Measurements from ENCODE around the gene TCERG1L. TPM values are rescaled to one million over a fixed set of nuclear protein-coding genes. Genes with fewer than 3 reads are reported as not detected.

TCERG1L gene
- total and polyA plus RNA-seq, 2 donors, result 0.11 to 0.32 TPM

GRCh38 chr10:131059881-131060280 is 251.6 kb downstream of the TCERG1L start:
- no peak overlapping the region for H3K27ac ChIP-seq (ENCODE audit: low read depth)
- 96% methylated on average over 6 of the region's 6 CpGs for WGBS
- DNase-seq (ENCODE audit: extremely low spot score), result no peak
- no peaks in the 10 kb centered on the region for H3K4me1 ChIP-seq (ENCODE audit: insufficient read depth)
- H3K36me3 ChIP-seq (ENCODE audit: insufficient read depth), result no peaks in the 10 kb centered on the region
- H3K4me3 ChIP-seq (ENCODE audit: low read depth, low read length), result no peak overlapping the region

- Histone ChIP-seq H3K36me3 (ENCODE audit: insufficient read depth) (no peaks in the 10 kb centered on the region), H3K4me1 (ENCODE audit: insufficient read depth) (no peaks in the 10 kb centered on the region), H3K27ac (ENCODE audit: low read depth) (no peak overlapping the region), H3K4me3 (ENCODE audit: low read depth, low read length) (no peak overlapping the region)
- WGBS, result 93% methylated on average over 3 of the region's 3 CpGs
- no peak for DNase-seq (ENCODE audit: extremely low spot score)
Observed at GRCh38 chr10:131058799-131059198, 252.7 kb downstream of the TCERG1L start.

DNA sequence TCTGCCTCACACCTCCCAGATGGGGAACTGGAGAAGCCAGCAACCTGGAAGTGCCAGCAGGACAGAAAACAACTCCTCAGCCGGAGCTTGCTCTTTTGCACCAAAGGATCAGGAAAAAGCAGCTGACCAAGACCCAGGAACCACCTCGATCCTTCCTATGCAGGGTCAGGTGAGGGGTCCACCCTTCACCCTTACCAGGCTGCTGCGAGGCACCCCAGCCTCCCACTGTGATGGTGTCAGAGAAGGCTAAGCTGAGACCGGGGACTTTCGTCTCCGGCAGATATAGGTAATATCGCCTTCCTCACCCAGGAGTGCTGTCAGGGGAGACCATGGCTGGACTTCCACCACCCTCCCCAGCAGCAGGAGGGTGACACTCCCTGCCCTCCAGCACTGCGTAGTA is 254.7 kb downstream of the TCERG1L start:
- no peaks in the 10 kb centered on the region for H3K4me1 ChIP-seq (ENCODE audit: insufficient read depth)
- H3K36me3 ChIP-seq (ENCODE audit: insufficient read depth), result no peaks in the 10 kb centered on the region
- no peak for DNase-seq (ENCODE audit: extremely low spot score)
- H3K4me3 ChIP-seq (ENCODE audit: low read depth, low read length), result no peak overlapping the region
- 89% methylated on average over 8 of the region's 8 CpGs for WGBS
- no peak overlapping the region for H3K27ac ChIP-seq (ENCODE audit: low read depth)

- 83% methylated on average over 12 of the region's 12 CpGs for WGBS
Observed at GRCh38 chr10:131056091-131056579, 255.4 kb downstream of the TCERG1L start.

DNA sequence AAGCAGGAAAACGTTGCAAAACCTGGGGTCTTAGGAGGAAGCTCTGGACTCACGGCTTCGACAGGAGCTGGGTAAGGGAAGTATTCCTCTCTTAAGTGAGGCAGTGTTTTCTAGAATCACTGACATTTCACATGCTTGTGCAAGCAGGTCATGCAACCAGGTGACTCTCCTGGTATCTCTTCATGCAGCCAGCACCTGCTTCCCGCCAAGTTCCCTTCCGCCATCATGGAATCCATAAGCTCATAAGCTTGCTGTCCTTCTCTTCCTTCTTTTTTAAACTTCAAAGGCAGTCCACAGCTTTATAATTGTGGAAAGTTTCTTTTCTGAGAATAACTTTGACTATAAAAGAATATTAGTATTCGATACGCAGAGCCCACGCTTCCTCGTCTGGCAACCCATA is 256.1 kb downstream of the TCERG1L start:
- H3K4me3 ChIP-seq (ENCODE audit: low read depth, low read length), result no peak overlapping the region
- WGBS, result 85% methylated on average over 9 of the region's 9 CpGs
- DNase-seq (ENCODE audit: extremely low spot score), result no peak
- H3K4me1 ChIP-seq (ENCODE audit: insufficient read depth), result no peaks in the 10 kb centered on the region
- H3K36me3 ChIP-seq (ENCODE audit: insufficient read depth), result no peaks in the 10 kb centered on the region
- H3K27ac ChIP-seq (ENCODE audit: low read depth), result no peak overlapping the region

More at GRCh38 chr10:131056091-131056579, 255.4 kb downstream of the TCERG1L start:
- H3K4me3 ChIP-seq (ENCODE audit: low read depth, low read length), result no peak overlapping the region
- no peaks in the 10 kb centered on the region for H3K4me1 ChIP-seq (ENCODE audit: insufficient read depth)
- no peak for DNase-seq (ENCODE audit: extremely low spot score)
- no peak overlapping the region for H3K27ac ChIP-seq (ENCODE audit: low read depth)
- no peaks in the 10 kb centered on the region for H3K36me3 ChIP-seq (ENCODE audit: insufficient read depth)

GRCh38 chr10:131053192-131053591 is 258.3 kb downstream of the TCERG1L start:
- 66% methylated on average over 2 of the region's 2 CpGs for WGBS
- DNase-seq (ENCODE audit: extremely low spot score), result no peak

GRCh38 chr10:131050162-131050766 is 261.3 kb downstream of the TCERG1L start:
- H3K36me3 ChIP-seq (ENCODE audit: insufficient read depth), result no peaks in the 10 kb centered on the region
- H3K4me1 ChIP-seq (ENCODE audit: insufficient read depth), result no peaks in the 10 kb centered on the region
- 80% methylated on average over 10 of the region's 10 CpGs for WGBS
- no peak for DNase-seq (ENCODE audit: extremely low spot score)
- no peak overlapping the region for H3K27ac ChIP-seq (ENCODE audit: low read depth)
- H3K4me3 ChIP-seq (ENCODE audit: low read depth, low read length), result no peak overlapping the region

More at GRCh38 chr10:131053192-131053591, 258.3 kb downstream of the TCERG1L start:
- no peak overlapping the region for H3K27ac ChIP-seq (ENCODE audit: low read depth)
- no peaks in the 10 kb centered on the region for H3K36me3 ChIP-seq (ENCODE audit: insufficient read depth)
- H3K4me1 ChIP-seq (ENCODE audit: insufficient read depth), result no peaks in the 10 kb centered on the region
- H3K4me3 ChIP-seq (ENCODE audit: low read depth, low read length), result no peak overlapping the region

DNA sequence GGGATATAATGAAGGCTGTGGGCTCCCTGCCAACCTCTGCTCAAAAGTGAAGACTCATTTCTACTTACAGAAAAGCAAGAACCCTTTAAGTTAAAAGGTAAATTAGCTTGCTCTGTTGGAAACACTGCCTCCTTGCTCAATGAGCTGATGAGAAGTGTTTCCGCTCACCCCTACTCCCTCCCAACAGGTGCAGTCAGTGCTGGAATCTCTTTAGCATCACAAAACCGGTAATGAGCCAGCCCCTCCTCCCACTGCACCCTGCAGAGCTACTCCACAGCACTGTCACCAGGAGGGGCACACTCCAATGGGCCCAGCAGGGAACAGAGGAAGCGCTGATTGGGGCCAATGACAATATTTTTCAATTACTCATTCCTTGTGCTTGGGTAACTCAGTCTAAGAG is 262.5 kb downstream of the TCERG1L start:
- H3K4me3 ChIP-seq (ENCODE audit: low read depth, low read length), result no peak overlapping the region
- H3K4me1 ChIP-seq (ENCODE audit: insufficient read depth), result no peaks in the 10 kb centered on the region
- 20% methylated on average over 3 of the region's 3 CpGs for WGBS
- DNase-seq (ENCODE audit: extremely low spot score), result no peak
- no peak overlapping the region for H3K27ac ChIP-seq (ENCODE audit: low read depth)
- H3K36me3 ChIP-seq (ENCODE audit: insufficient read depth), result no peaks in the 10 kb centered on the region

- Histone ChIP-seq H3K27ac (ENCODE audit: low read depth) (no peak overlapping the region), H3K36me3 (ENCODE audit: insufficient read depth) (no peaks in the 10 kb centered on the region), H3K4me3 (ENCODE audit: low read depth, low read length) (no peak overlapping the region), H3K4me1 (ENCODE audit: insufficient read depth) (no peaks in the 10 kb centered on the region)
- WGBS, result 29% methylated on average over 12 of the region's 12 CpGs
- DNase-seq (ENCODE audit: extremely low spot score), result no peak
Observed at GRCh38 chr10:131048606-131049005, 262.9 kb downstream of the TCERG1L start.

DNA sequence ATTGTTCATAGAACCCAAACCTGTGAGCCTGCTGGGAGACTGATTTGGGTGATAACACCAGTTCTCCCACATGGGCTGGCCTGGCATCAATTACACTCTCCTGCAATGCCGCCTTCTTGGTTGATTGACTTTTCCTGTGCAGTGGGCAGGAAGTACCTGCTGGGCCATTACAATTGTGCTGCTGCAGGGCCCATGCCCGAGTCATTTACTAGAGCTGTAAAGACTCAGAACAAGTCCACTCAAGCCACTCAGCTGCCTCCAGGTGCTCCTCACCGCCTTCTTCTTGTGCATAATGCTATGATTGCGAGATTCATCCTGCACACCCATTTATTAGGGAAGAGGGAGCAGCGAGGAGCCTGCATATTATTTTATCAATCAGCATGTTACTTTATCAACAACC is 264.0 kb downstream of the TCERG1L start:
- Histone ChIP-seq H3K27ac (ENCODE audit: low read depth) (no peak overlapping the region), H3K4me1 (ENCODE audit: insufficient read depth) (no peaks in the 10 kb centered on the region), H3K36me3 (ENCODE audit: insufficient read depth) (no peaks in the 10 kb centered on the region), H3K4me3 (ENCODE audit: low read depth, low read length) (no peak overlapping the region)
- WGBS, result 77% methylated on average over 5 of the region's 5 CpGs
- DNase-seq (ENCODE audit: extremely low spot score), result no peak

- Histone ChIP-seq H3K36me3 (ENCODE audit: insufficient read depth) (no peaks in the 10 kb centered on the region), H3K4me1 (ENCODE audit: insufficient read depth) (no peaks in the 10 kb centered on the region), H3K27ac (ENCODE audit: low read depth) (no peak overlapping the region), H3K4me3 (ENCODE audit: low read depth, low read length) (no peak overlapping the region)
- DNase-seq (ENCODE audit: extremely low spot score), result no peak
- 88% methylated on average over 10 of the region's 10 CpGs for WGBS
Observed at GRCh38 chr10:131046194-131046593, 265.3 kb downstream of the TCERG1L start.

- DNase-seq (ENCODE audit: extremely low spot score), result no peak
- 82% methylated on average over 14 of the region's 14 CpGs for WGBS
- Histone ChIP-seq H3K27ac (ENCODE audit: low read depth) (no peak overlapping the region), H3K4me1 (ENCODE audit: insufficient read depth) (no peaks in the 10 kb centered on the region), H3K36me3 (ENCODE audit: insufficient read depth) (no peaks in the 10 kb centered on the region), H3K4me3 (ENCODE audit: low read depth, low read length) (no peak overlapping the region)
Observed at GRCh38 chr10:131044379-131045111, 267.0 kb downstream of the TCERG1L start.

GRCh38 chr10:131043039-131043691 is 268.4 kb downstream of the TCERG1L start:
- Histone ChIP-seq H3K4me3 (ENCODE audit: low read depth, low read length) (no peak overlapping the region), H3K4me1 (ENCODE audit: insufficient read depth) (no peaks in the 10 kb centered on the region), H3K27ac (ENCODE audit: low read depth) (no peak overlapping the region), H3K36me3 (ENCODE audit: insufficient read depth) (no peaks in the 10 kb centered on the region)
- 67% methylated on average over 10 of the region's 10 CpGs for WGBS
- no peak for DNase-seq (ENCODE audit: extremely low spot score)
